HG03521 (cell line): ENCODE data around the gene ALKBH3.

ENCODE experiments used
- ATAC-seq: cut with Tn5 transposase; IDR thresholded peaks from one replicate; pipeline ENCODE4 v1.9.1; 2021; ENCODE audit warnings: mild to moderate bottlenecking, moderate library complexity; ENCODE audit not compliant: unreplicated experiment

ALKBH3 gene

DNA sequence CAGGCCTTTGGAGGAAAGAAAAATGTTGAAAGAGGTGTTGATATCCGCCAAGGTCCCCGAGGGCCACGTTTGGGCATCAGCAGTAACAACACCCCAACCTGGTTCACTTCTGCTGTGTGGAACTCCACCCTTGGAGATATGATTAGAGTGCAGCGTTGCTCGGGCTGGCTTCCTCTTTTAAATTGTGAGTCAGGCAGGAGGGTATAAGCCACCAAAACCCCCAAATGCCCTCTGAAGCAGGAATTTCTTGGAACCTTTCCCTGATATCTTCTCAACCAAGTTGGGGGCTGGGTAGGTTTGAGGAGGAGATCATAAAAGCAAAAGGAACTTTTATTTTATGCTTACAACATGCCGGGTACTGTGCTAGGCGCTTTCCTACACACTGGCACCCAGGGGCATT is 55.4 kb downstream of the ALKBH3 start:
- ATAC-seq, result no peak

DNA sequence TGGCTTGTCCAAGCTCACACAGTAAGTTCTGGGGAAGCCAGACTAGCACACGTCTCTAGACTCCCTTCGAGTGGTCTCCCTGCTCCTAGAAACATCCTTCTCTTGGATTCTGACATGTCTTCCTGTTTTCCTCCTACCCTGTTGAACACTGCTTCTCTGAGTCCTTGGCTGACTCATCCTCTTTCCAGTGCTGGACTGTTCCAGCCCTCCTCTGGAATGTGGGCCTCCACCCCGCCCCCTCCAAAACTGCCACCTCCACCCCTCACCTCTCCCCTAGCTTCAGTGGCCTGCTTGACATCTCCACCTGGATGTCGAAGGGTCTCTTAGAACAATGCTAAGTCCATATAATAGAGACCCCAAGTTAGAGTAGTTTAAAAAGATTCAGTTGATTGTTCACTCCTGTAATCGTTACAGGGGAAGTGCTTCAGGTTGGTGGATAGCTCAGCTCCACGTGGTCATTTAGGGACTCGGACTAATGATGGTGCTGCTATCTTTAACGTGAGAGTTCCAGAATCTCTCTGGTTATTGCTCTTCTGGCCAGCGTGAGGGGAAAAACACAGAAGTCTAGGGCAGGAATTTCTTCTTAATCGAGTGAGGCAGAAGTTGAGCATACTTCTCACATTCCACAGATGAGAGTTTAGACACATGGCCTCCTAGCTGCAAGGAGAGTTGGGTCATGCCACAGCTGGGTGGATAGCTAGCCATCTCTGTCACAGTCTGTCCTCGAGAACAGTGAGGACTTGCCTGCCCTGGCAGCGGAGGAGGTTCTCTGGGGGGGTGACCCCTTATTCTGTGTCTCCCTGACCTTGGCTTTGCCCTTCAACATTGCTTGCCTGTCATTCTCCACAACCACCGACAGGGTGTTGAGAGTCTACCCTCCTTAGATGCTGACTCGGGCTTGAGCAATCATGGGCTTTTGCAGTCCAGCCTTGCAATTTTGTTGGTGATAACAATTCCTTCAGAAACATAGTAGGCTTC is 57.1 kb downstream of the ALKBH3 start:
- ATAC-seq, result no peak

- no peak for ATAC-seq
These were observed 60.8 kb downstream of the ALKBH3 start for GRCh38 chr11:43941257-43941994.

GRCh38 chr11:43942662-43943371 is 62.2 kb downstream of the ALKBH3 start:
- no peak for ATAC-seq

GRCh38 chr11:43943372-43943930 is 62.8 kb downstream of the ALKBH3 start:
- no peak for ATAC-seq

DNA sequence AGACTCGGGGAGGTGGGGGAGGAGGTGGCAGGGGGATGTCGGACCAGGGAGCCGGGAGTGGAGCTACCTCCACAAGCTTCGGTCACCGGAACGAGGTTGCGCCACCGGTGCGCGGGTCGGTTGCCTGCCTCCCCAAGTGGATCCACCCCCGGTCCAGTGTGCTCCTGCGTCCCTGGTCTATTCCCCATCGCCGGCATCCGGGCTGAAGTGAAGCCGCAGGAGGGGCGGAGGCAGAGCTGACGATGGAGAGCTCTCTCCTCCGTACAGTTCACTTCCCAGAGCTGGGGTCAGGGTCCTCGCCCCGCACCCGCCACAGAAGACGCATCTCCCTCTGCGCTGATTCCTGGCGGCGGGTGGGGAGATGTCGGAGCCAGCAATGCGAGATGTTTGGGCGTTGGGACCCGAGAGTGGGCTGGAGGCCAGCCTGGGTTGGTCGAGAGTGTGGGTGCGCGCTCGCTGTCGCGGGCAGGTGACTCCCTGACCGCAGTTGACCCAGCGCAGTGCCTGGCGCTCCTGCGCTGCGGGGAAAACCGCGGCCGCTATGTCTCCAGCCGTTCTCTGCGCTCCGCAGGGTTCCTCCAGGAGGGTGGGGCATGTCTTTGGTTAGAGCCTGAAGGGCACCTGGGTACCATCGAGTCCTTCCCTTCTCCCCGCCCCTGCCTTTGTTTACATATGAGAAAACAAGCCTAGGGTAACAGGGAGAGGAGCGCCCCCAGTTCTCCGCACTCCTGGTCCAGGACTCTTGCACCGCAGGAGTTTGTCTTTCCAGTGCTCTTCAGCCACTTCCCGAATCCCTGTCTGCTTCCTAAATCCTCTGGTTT is 63.5 kb downstream of the ALKBH3 start:
- ATAC-seq, result no peak

- no peak for ATAC-seq
These were observed 64.2 kb downstream of the ALKBH3 start for GRCh38 chr11:43944761-43945311.

- ATAC-seq, result no peak
These were observed 66.4 kb downstream of the ALKBH3 start for GRCh38 chr11:43947003-43947500.

DNA sequence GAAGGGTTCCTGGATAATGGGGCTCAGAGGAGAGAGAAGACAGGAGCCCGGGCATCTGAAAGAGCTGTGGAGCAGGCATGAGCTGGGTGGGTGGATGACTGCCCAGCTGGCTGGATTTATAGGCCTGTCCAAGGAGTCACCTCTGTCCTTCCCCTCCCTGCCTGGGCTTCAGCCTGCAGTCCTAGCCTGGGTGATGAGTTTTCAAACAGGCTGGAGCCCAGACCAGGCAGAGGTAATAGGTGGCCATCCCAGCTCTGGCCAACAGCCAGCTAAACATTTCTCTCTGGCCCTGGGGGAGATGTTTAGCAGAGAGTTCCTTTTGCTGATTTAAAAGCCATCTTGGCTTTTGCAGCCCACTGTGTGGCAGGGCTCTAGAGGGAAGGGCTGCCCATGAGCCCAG is 67.2 kb downstream of the ALKBH3 start:
- no peak for ATAC-seq

- ATAC-seq, result no peak
These were observed 68.0 kb downstream of the ALKBH3 start for GRCh38 chr11:43948341-43949225.

- ATAC-seq, result no peak
These were observed 69.8 kb downstream of the ALKBH3 start for GRCh38 chr11:43950311-43950855.

- ATAC-seq, result no peak
These were observed 70.6 kb downstream of the ALKBH3 start for GRCh38 chr11:43951231-43951630.

DNA sequence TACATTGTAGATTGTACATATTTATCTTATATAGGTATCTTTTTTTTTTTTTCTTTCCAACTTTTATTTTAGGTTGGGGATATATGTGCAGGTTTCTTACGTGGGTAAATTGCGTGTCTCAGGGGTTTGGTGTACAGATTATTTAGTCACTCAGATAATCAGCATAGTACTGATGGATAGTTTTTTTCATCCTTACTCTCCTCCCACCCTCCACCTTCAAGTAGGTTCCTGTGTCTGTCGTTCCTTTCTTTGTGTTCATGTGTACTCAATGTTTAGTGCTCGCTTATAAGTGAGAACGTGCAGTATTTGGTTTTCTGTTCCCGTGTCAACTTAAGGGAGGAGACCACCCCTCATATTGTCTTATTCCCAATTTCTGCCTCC is 71.4 kb downstream of the ALKBH3 start:
- no peak for ATAC-seq

DNA sequence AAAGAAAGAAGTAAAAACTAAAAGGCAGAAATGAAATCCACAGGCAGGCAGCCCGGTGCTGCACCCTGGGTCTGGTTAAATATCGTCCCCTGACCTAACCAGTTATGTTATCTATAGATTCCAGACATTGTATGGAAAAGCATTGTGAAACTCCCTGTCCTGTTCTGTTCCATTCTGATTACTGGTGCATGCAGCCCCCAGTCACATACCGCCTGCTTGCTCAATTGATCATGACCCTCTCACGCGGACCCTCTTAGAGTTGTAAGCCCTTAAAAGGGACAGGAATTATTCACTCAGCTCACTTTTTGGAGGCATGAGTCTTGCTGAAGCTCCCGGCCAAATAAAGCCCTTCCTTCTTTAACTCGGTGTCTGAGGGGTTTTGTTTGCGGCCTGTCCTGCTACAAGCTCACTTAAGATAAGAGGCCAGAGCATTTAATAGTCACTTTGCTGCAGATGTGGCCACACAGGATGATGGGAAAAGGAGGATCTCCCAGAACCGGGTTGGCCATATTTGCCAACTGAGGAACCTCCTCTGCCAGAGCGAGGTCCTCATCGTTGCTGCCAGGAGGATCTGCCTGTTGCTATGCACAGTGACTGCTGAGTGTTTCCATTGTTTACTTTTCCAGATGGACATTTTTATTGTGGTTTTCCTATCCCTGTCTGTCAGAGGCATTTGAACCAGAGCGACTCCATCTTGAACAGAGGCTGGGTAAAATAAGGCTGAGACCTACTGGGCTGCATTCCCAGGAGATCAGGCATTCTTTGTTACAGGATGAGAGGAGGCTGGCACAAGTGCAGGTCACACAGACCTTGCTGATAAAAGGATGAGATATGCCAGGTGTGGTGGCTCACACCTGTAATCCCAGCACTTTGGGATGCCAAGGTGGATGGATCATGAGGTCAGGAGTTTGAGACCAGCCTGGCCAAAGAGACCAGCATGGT is 72.0 kb downstream of the ALKBH3 start:
- ATAC-seq, result no peak

- ATAC-seq, result no peak
These were observed 72.9 kb downstream of the ALKBH3 start for GRCh38 chr11:43953521-43953920.

- ATAC-seq, result no peak
These were observed 73.6 kb downstream of the ALKBH3 start for GRCh38 chr11:43954241-43954640.

- ATAC-seq, result no peak
These were observed 74.9 kb downstream of the ALKBH3 start for GRCh38 chr11:43955381-43956118.
